HCT116 (cell line): ENCODE measurements around the gene EVX1. TPM values are rescaled to one million over a fixed set of nuclear protein-coding genes. Genes with fewer than 3 reads are reported as not detected.
A peak's percentile ranks its signal among the peaks of the same experiment; 100 is the strongest.

ENCODE experiments used
- ATAC-seq: fragments of 200-7000 bp; cut with Tn5 transposase; 2 replicates; pipeline ENCODE4 v1.9.1; 2020; ENCODE audit warnings: mild to moderate bottlenecking, moderate library complexity
- BruUV-seq: library from RNA; stranded (reverse); fragments of 400-500 nt; replicated peaks from 2 replicates; lab custom pipeline; 2021; lab: Mats Ljungman, UMichigan
- CTCF ChIA-PET: fragments of 300-600 bp; sonication (Branson Sonifier 250); formaldehyde crosslinking; loops from one replicate; lab custom pipeline; 2021; ENCODE audit warnings: antibody characterized with exemption; lab: Charles Lee
- POLR2A ChIA-PET: fragments of 300-600, 350-600 bp; sonication (Branson Sonifier 250); formaldehyde crosslinking; loops from one replicate; lab custom pipeline; 2021; ENCODE audit warnings: antibody characterized with exemption; lab: Charles Lee
- RAD21 ChIA-PET, 2 experiments: fragments of 300-600 bp; sonication (Branson Sonifier 250); formaldehyde crosslinking; loops; one replicate each; lab custom pipeline; 2023; ENCODE audit warnings: low total read pairs in 2 of 2; ENCODE audit not compliant: uncharacterized antibody in 2 of 2, unreplicated experiment in 2 of 2, low non-redundant PET in 1 of 2; lab: Charles Lee
- DNase-seq: peaks from one replicate; pipeline ENCODE4 v3.0.0-alpha.2; 2010; ENCODE audit warnings: low read depth, low spot score
- H2AFZ ChIP-seq: fragments of 200-600 bp; shearing (Covaris generic), sonication (generic); 2 replicates; pipeline ENCODE4 v1.6.1; 2017; ENCODE audit warnings: low read depth, mixed run types, mixed read lengths, antibody characterized with exemption, low read length; ENCODE audit not compliant: poor library complexity, severe bottlenecking
- H3K27ac ChIP-seq: 2 replicates; pipeline ENCODE4 v1.5.1; 2012; ENCODE audit warnings: low read depth, low read length
- H3K27me3 ChIP-seq: fragments of 200-600 bp; sonication (generic); 2 replicates; pipeline ENCODE4 v1.6.1; 2016; ENCODE audit warnings: mixed run types, low read length, mixed read lengths; ENCODE audit not compliant: insufficient read depth
- H3K36me3 ChIP-seq, 2 experiments: fragments of 200-500 bp in 1 of 2; fragments of 200-600 bp in 1 of 2; sonication (Bioruptor generic) in 1 of 2; sonication (generic) in 1 of 2; 2 replicates each; pipeline versions ENCODE4 v1.5.1 to v1.6.1; 2014 to 2016; ENCODE audit warnings: low read length in 2 of 2, inconsistent platforms in 1 of 2, mixed read lengths in 1 of 2, mixed run types in 1 of 2; ENCODE audit not compliant: insufficient read depth in 2 of 2, control insufficient read depth in 1 of 2
- H3K4me1 ChIP-seq, 2 experiments: fragments of 200-600 bp in 1 of 2; sonication (generic) in 1 of 2; 2 replicates each; pipeline versions ENCODE4 v1.5.1 to v1.6.1; 2012 to 2017; ENCODE audit warnings: low read length in 2 of 2, inconsistent platforms in 1 of 2, mild to moderate bottlenecking in 1 of 2, mixed read lengths in 1 of 2, mixed run types in 1 of 2, moderate library complexity in 1 of 2; ENCODE audit not compliant: insufficient read depth in 2 of 2, control insufficient read depth in 1 of 2
- H3K4me2 ChIP-seq: fragments of 200-600 bp; sonication (generic); 2 replicates; pipeline ENCODE4 v1.6.1; 2017; ENCODE audit warnings: mixed run types, low read length, mixed read lengths
- H3K4me3 ChIP-seq, 2 experiments: fragments of 200-600 bp in 1 of 2; sonication (generic) in 1 of 2; replicated peaks in 1 of 2; 2 replicates each; pipeline ENCODE4 v1.5.1; 2011 to 2016; ENCODE audit warnings: low read length in 2 of 2, control low read depth in 1 of 2, low read depth in 1 of 2, mild to moderate bottlenecking in 1 of 2, mixed read lengths in 1 of 2, mixed run types in 1 of 2
- H3K79me2 ChIP-seq: fragments of 200-600 bp; sonication (generic); 2 replicates; pipeline ENCODE4 v1.6.1; 2017; ENCODE audit warnings: mild to moderate bottlenecking, mixed run types, low read length, moderate library complexity, mixed read lengths; ENCODE audit not compliant: insufficient read depth
- H3K9ac ChIP-seq: fragments of 200-600 bp; sonication (generic); 2 replicates; pipeline ENCODE4 v1.6.1; 2016; ENCODE audit warnings: low read length, mixed read lengths
- H3K9me2 ChIP-seq: fragments of 200-600 bp; sonication (generic), shearing (Covaris generic); 2 replicates; pipeline ENCODE4 v1.6.1; 2017; ENCODE audit warnings: mixed run types, mild to moderate bottlenecking, moderate library complexity; ENCODE audit not compliant: insufficient read depth
- H3K9me3 ChIP-seq, 2 experiments: fragments of 200-500 bp in 1 of 2; fragments of 200-600 bp in 1 of 2; sonication (Bioruptor generic) in 1 of 2; sonication (generic) in 1 of 2; 2 replicates each; pipeline ENCODE4 v1.6.1; 2014 to 2017; ENCODE audit warnings: low read length in 2 of 2, mixed read lengths in 2 of 2, inconsistent platforms in 1 of 2, low read depth in 1 of 2, mild to moderate bottlenecking in 1 of 2, mixed run types in 1 of 2, moderate library complexity in 1 of 2; ENCODE audit not compliant: control insufficient read depth in 1 of 2, insufficient read depth in 1 of 2
- H4K20me1 ChIP-seq: fragments of 200-600 bp; sonication (generic), shearing (Covaris generic); 2 replicates; pipeline ENCODE4 v1.6.1; 2017; ENCODE audit warnings: mixed run types, mild to moderate bottlenecking, moderate library complexity; ENCODE audit not compliant: insufficient read depth
- ATF3 ChIP-seq: IDR thresholded peaks from 2 replicates; pipeline ENCODE4 v1.6.1; 2012
- CTCF ChIP-seq, 3 experiments: fragments of 200-600 bp in 1 of 3; sonication (generic) in 1 of 3; IDR thresholded peaks in 2 of 3; conservative IDR thresholded peaks in 1 of 3; 2 replicates each; pipeline ENCODE4 v1.5.1; 2012 to 2017; ENCODE audit warnings: low read depth in 2 of 3, low read length in 2 of 3, antibody characterized with exemption in 1 of 3, borderline replicate concordance in 1 of 3, control low read depth in 1 of 3, mild to moderate bottlenecking in 1 of 3, mixed read lengths in 1 of 3, mixed run types in 1 of 3, moderate library complexity in 1 of 3; ENCODE audit not compliant: insufficient read depth in 1 of 3
- EGR1 ChIP-seq: IDR thresholded peaks from 2 replicates; pipeline ENCODE4 v1.6.1; 2012; ENCODE audit warnings: low read depth
- MAX ChIP-seq: IDR thresholded peaks from 2 replicates; pipeline ENCODE4 v1.6.1; 2012
- RAD21 ChIP-seq: IDR thresholded peaks from 2 replicates; pipeline ENCODE4 v1.6.1; 2012; ENCODE audit warnings: low read depth, mild to moderate bottlenecking
- SIN3A ChIP-seq: IDR thresholded peaks from 2 replicates; pipeline ENCODE4 v1.6.1; 2012; ENCODE audit warnings: low read depth
- SP1 ChIP-seq: IDR thresholded peaks from 2 replicates; pipeline ENCODE4 v1.6.1; 2012; ENCODE audit warnings: low read depth
- SRF ChIP-seq: IDR thresholded peaks from 2 replicates; pipeline ENCODE4 v1.6.1; 2012; ENCODE audit warnings: low read depth
- ZBTB33 ChIP-seq: IDR thresholded peaks from 2 replicates; pipeline ENCODE4 v1.6.1; 2011; ENCODE audit warnings: mild to moderate bottlenecking, low read length, moderate library complexity; ENCODE audit not compliant: insufficient replicate concordance; ENCODE audit errors: extremely low read depth
- intact Hi-C: fragments of 100-400 bp; cut with micrococcal nuclease; formaldehyde crosslinking; loops from 2 replicates; pipeline ENCODE4 v1.10.0; 2022
- total RNA-seq: library from RNA; stranded (reverse); gene quantifications from one replicate; pipeline ENCODE4 v1.2.1, GENCODE V29; 2021; ENCODE audit not compliant: unreplicated experiment

The EVX1 gene
- total RNA-seq, 1 experiment from 2014 or later = 0.25 TPM

DNA sequence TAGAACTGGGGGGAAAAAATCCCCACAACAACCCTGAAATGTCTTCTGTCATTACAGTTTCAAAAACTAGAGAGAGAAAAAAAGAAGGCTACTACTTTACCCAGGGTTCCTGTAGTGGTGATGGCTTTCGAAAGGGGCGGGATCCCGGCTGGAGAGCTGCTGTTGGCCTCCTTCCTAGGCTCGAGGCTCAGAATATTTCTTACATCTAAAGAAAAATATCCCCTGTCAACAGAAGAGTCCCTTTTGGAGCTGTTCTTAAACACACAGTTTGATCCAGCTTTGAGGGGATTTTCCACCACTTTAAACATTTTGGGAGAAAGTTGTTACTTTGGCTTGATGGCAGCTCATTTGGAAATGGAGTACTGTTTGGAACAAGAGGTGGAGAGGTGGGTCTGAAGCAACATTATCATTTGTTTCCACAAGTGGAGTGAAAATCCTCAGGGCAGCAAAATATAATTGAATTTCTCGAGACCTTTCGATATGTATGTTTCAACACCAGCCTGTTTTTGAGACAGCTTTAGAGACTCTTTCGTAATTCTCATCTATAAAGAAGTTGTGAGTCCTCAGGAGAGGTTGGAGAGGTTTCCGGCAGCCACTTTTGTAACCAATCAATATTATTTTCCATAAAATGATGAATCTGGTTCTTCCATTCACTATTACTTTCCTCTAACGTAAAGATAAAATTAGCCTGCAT, 47.8 kb upstream of the EVX1 start (continued):
- TF ChIP-seq ZBTB33 = no peak
- TF ChIP-seq SIN3A = no peak
- no peak for TF ChIP-seq EGR1
- TF ChIP-seq MAX = no peak
- no peak for TF ChIP-seq SRF

DNA sequence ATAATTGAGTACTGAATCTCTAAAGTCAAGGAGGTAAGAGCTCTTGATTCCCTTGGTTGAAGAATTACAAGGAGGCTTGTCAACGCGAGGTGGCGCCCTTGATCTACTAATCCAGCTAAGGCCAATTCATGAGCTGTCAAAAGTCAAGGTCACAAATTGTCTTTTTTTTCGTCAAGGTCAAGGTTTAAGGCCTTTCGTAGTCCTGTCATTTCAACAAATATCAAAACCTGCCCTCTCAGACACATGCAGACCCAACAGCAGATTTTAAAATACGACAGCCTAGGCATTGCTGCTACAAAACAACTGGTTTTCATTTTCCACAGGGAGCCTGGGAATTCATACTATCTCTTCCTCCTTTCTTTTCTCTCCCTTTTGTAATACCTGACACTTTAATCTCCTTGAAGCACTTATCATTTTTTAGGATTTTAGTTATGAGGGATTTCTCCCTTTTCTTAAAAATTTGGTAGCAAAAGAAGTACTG, 46.3 kb upstream of the EVX1 start:
- Histone ChIP-seq H3K4me2 (no peak overlapping the region), H3K79me2 (no peaks in the 10 kb centered on the region), H3K9me3 (no peaks in the 10 kb centered on the region), H3K36me3 (no peaks in the 10 kb centered on the region), H3K9me2 (no peaks in the 10 kb centered on the region), H3K27ac (no peak overlapping the region), H2AFZ (no peak overlapping the region), H3K4me1 (peaks cover 0 to 21% of the 10 kb centered on the region in 2 experiments; a peak in 3 of 4 replicates), H3K9ac (no peak overlapping the region), H4K20me1 (no peaks in the 10 kb centered on the region), H3K27me3 (no peaks in the 10 kb centered on the region), H3K4me3 (no peak overlapping the region)
- BruUV-seq = no TSS peak
- DNase-seq = no peak
- intact Hi-C loops = loop anchor here (1.0 to 10.0 kb wide), 9 partner anchors 380 to 1428 kb away; partner anchors contain the start of gene TAX1BP1
- no peak for ATAC-seq
- RAD21 ChIA-PET = interaction anchor here (0.5 to 1.6 kb wide), 11 partner anchors 12 to 984 kb away, joined by 3 to 7 read pairs (median 3); partner anchors contain the start of gene HOXA11 (in 1 of the 2)
- CTCF ChIA-PET = interaction anchor here (0.6 to 2.4 kb wide), 37 partner anchors 10 to 900 kb away, joined by 3 to 49 read pairs (median 4); partner anchors contain the start of genes HIBADH and HOXA11
- TF ChIP-seq ATF3 = no peak
- no peak for TF ChIP-seq SP1
- TF ChIP-seq CTCF (IDR thresholded peaks at IDR 0.05 in 2 of 3, conservative IDR thresholded peaks at IDR 0.05 in 1 of 3; ENCODE audit: borderline replicate concordance in 1 of 3, insufficient read depth in 1 of 3, low read depth in 2 of 3, low read length in 2 of 3) = peak; percentile 62 to 87 (median 79)
- TF ChIP-seq RAD21 = peak; percentile 92
- TF ChIP-seq EGR1 = no peak
- POLR2A ChIA-PET = interaction anchor here (1.0 to 1.4 kb wide), 3 partner anchors 14 to 578 kb away, joined by 3 to 5 read pairs (median 3); no protein-coding TSS in a partner anchor
